HG02623 (cell line): Measurements from ENCODE around the gene PAX1.

ENCODE experiments used
- ATAC-seq: cut with Tn5 transposase; IDR thresholded peaks from one replicate; pipeline ENCODE4 v1.9.1; 2021; ENCODE audit warnings: moderate library complexity; ENCODE audit not compliant: unreplicated experiment

The PAX1 gene

GRCh38 chr20:21725892-21726291 is 20.4 kb downstream of the PAX1 start:
- no peak for ATAC-seq

GRCh38 chr20:21729316-21729715 is 23.9 kb downstream of the PAX1 start:
- no peak for ATAC-seq

GRCh38 chr20:21739161-21739560 is 33.7 kb downstream of the PAX1 start:
- no peak for ATAC-seq

GRCh38 chr20:21739682-21740081 is 34.2 kb downstream of the PAX1 start:
- ATAC-seq, result no peak

- no peak for ATAC-seq
Measured at GRCh38 chr20:21741266-21741665, 35.8 kb downstream of the PAX1 start.

GRCh38 chr20:21762646-21763045 is 57.2 kb downstream of the PAX1 start:
- no peak for ATAC-seq

GRCh38 chr20:21767200-21767738 is 61.8 kb downstream of the PAX1 start:
- no peak for ATAC-seq

GRCh38 chr20:21767739-21768223 is 62.3 kb downstream of the PAX1 start:
- no peak for ATAC-seq
